Measurements from ENCODE around the gene ARFGAP1.

ARFGAP1 gene

GRCh38 chr20:63336232-63336752 lies 63.7 kb downstream of the ARFGAP1 start:
- DNase-seq, result no peak

GRCh38 chr20:63337786-63338420 lies 65.3 kb downstream of the ARFGAP1 start:
- DNase-seq, result no peak
